Lower leg skin (tissue), 4 donors: Measurements from ENCODE around the gene TMED10. TPM values are rescaled to one million over a fixed set of nuclear protein-coding genes. Genes with fewer than 3 reads are reported as not detected.
"Not testable (repeated sequence)": the region's sequence is repeated elsewhere in the genome, so short reads cannot be mapped to it uniquely, and the experiment has no call there.

Experiments
- DNase-seq, 2 donors: peaks; one replicate each; pipeline ENCODE4 v3.0.0-alpha.2; 2019; ENCODE audit warnings: low spot score in 2 of 2
- H3K4me3 ChIP-seq: fragments of 200-600 bp; sonication (generic); 2 replicates; pipeline ENCODE4 v1.5.1; 2017; ENCODE audit warnings: mild to moderate bottlenecking, low read depth; ENCODE audit not compliant: poor library complexity, severe bottlenecking
- POLR2A ChIP-seq, 2 donors: fragments of 450-650 bp; IDR thresholded peaks; one replicate each; pipeline ENCODE4 v1.6.1; 2016 to 2017; ENCODE audit warnings: antibody characterized with exemption in 2 of 2, mild to moderate bottlenecking in 1 of 2, moderate library complexity in 1 of 2
- WGBS, 2 donors: methylation state at CpG; one replicate each; pipeline ENCODE4 v1.1.5; 2018; 5-methylcytosine and 5-hydroxymethylcytosine counted together
- intact Hi-C: fragments of 100-400 bp; cut with DNase I; formaldehyde crosslinking; loops from one replicate; pipeline ENCODE4 v1.15.0; 2023; ENCODE audit warnings: low total_unique reads
- total RNA-seq, 4 donors: library from RNA; depleted of rRNA; stranded (reverse); fragments of >200 nt; gene quantifications; one replicate each; pipeline ENCODE4 v1.1.0, GENCODE V29; 2016
- TF ChIP-seq, protein P1 (sequence below), 3 donors: fragments of 450-650 bp; IDR thresholded peaks; one replicate each; pipeline ENCODE4 v1.5.1; 2016; ENCODE audit warnings: antibody characterized with exemption in 3 of 3, mild to moderate bottlenecking in 3 of 3, moderate library complexity in 2 of 3

The TMED10 gene
- total RNA-seq, 4 donors from 2014 or later, result 144 to 208 (median 184) TPM

DNA sequence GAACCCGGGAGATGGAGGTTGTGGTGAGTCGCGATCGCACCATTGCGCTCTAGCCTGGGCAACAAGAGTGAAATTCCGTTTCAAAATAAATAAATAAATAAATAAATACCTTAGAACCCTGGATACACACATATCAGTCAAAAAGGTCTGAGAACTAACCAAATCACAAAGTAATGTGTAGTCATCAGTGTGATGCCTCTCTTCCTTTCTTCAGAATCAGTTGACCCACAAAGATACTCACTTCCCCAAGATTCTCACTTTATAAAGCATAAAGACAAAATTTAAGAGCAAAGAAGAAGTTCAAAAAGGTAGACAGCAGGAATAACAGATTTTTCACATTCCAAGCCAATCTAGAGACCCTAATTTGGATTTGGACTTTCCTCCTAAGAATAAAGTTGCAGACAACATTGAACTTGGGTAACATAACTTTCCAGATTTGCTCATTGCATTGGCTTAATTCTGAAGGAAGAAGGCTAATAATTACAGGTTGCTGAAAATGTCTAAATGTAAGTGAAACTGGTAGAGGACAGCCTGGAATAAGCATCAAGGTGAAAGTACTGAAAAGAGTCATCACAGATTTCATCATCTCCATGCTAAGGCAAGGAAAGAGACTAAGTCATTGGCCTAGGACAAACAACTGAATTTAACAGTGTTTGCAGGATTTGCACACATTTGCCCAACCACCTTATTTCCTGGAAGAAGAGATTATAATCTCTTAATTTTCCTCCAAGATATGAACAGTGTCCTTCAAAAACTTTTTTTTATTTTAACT lies 17.4 kb downstream of the TMED10 start:
- no peak for DNase-seq
- intact Hi-C loops, result no loop called here
- WGBS, 2 donors, result 95 to 99% methylated on average over 6 of the region's 6 CpGs
- H3K4me3 ChIP-seq, result no peak overlapping the region
- TF ChIP-seq, protein P1, sequence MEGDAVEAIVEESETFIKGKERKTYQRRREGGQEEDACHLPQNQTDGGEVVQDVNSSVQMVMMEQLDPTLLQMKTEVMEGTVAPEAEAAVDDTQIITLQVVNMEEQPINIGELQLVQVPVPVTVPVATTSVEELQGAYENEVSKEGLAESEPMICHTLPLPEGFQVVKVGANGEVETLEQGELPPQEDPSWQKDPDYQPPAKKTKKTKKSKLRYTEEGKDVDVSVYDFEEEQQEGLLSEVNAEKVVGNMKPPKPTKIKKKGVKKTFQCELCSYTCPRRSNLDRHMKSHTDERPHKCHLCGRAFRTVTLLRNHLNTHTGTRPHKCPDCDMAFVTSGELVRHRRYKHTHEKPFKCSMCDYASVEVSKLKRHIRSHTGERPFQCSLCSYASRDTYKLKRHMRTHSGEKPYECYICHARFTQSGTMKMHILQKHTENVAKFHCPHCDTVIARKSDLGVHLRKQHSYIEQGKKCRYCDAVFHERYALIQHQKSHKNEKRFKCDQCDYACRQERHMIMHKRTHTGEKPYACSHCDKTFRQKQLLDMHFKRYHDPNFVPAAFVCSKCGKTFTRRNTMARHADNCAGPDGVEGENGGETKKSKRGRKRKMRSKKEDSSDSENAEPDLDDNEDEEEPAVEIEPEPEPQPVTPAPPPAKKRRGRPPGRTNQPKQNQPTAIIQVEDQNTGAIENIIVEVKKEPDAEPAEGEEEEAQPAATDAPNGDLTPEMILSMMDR (IDR thresholded peaks at IDR 0.05), result no peak
- no peak for TF ChIP-seq POLR2A (IDR thresholded peaks at IDR 0.05)

- TF ChIP-seq, protein P1 (IDR thresholded peaks at IDR 0.05), result no peak
- no peak for TF ChIP-seq POLR2A (IDR thresholded peaks at IDR 0.05)
- WGBS, 2 donors, result 74 to 78% methylated on average over 3 of the region's 3 CpGs
- no peak for DNase-seq
- intact Hi-C loops, result no loop called here
- no peak overlapping the region for H3K4me3 ChIP-seq
Measured at GRCh38 chr14:75156901-75157300, 19.5 kb downstream of the TMED10 start.

- no peak overlapping the region for H3K4me3 ChIP-seq
- intact Hi-C loops, result no loop called here
- no peak for DNase-seq
- no peak for TF ChIP-seq POLR2A (IDR thresholded peaks at IDR 0.05)
- TF ChIP-seq, protein P1 (IDR thresholded peaks at IDR 0.05), result no peak
- 95% methylated on average over 1 of the region's 1 CpG for WGBS, 2 donors
Measured at GRCh38 chr14:75156111-75156510, 20.3 kb downstream of the TMED10 start.

DNA sequence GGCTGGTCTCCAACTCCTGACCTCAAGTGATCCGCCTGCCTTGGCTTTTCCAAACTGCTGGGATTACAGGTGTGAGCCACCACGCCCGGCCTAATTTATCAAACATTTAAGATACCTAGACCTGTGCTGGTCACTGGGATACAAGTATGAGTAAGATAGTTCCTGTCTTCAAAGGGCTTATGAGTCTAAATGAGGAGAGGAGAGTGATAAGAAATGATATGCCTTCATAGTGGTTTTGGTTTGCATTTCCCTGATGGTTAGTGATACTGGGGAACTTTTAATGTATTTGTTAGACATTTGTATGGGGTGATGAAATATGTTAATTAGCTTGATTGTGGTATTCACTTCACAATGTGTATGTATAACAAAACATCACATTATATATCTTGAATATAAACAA lies 21.2 kb downstream of the TMED10 start:
- DNase-seq, result no peak
- TF ChIP-seq, protein P1 (IDR thresholded peaks at IDR 0.05), result no peak
- no peak for TF ChIP-seq POLR2A (IDR thresholded peaks at IDR 0.05)
- intact Hi-C loops, result no loop called here
- H3K4me3 ChIP-seq, result no peak overlapping the region
- WGBS, 2 donors, result 71 to 92% methylated on average over 3 of the region's 3 CpGs

- 75 to 78% methylated on average over 1 of the region's 1 CpG for WGBS, 2 donors
- no peak overlapping the region for H3K4me3 ChIP-seq
- DNase-seq, result no peak
- TF ChIP-seq POLR2A (IDR thresholded peaks at IDR 0.05), result no peak
- TF ChIP-seq, protein P1 (IDR thresholded peaks at IDR 0.05), result no peak
- intact Hi-C loops, result no loop called here
Measured at GRCh38 chr14:75153295-75153694, 23.1 kb downstream of the TMED10 start.

DNA sequence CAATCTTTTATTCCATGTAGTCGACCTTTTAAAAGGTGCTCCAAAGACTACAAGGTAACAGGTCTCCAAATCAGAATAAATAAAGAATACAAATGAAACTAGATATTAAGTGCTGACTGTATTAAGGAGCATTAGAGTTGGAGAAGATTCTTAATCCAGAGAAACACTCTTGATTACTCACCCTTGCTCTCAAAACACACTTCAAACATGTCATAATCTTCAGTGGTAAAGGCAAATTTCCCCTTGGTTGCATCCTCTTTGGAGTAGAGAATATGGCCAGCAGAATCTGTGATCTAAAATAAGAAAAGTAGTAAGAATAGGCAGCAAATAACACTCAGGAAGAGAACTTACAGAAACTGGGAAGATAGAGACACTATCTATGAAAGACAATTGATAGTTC lies 24.6 kb downstream of the TMED10 start:
- H3K4me3 ChIP-seq, result no peak overlapping the region
- WGBS, 2 donors, result 81 to 88% methylated on average over 1 of the region's 1 CpG
- no peak for TF ChIP-seq POLR2A (IDR thresholded peaks at IDR 0.05)
- TF ChIP-seq, protein P1 (IDR thresholded peaks at IDR 0.05), result no peak
- DNase-seq, result no peak
- intact Hi-C loops, result no loop called here

- H3K4me3 ChIP-seq, intact Hi-C loops, DNase-seq: not testable (repeated sequence)
- 84 to 90% methylated on average over 6 of the region's 6 CpGs for WGBS, 2 donors
Measured at GRCh38 chr14:75150637-75151036, 25.8 kb downstream of the TMED10 start.
